ENCODE measurements around the gene EFCAB6.

DNA sequence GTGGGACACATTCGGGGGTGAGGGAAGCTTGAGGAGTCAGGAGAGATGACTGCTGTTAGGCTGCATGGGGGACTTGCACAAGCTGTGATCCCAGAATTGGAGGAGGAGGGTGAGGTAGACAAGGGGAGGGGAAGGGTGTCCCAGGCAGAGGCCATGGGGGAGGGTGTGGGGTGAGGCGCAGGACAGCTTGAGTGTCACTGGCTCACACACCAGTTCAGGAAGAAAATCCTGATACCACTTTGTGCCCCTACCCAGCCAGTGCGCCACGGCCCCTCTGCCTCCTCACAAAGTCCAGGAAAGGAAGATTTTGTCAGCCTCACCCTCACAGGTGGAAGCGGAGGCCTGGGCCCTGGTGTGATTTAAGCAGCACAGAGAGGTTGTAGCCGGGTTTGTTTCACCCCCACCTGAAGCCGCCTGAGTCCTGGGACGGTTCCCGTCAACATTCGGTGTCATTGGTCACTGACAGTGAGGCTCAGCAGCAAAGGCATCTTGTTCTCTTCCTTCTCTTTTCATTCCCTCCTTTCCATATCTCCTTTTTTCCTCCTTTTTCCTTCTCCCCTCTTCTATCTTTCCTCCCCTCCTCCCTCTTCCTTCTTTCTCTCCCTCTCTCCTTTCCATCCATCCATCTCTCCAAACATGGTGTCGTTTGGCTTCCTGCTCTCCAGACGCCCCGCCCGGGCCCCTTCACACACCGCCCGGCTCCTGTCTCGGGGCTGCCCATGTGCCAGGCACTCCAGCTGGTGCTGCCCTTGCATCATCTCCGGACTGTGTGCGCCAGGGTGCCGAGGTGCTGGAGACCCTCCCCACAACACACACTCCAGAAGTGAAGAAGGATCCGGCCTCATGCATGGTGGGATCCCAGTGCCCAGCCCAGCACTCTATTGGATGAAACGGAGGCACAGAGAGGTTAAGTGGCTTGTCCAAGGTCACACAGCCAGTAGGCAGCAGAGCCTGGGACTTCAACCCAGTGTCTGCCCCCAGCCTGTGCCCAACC, 311.0 kb downstream of the EFCAB6 start:
- TF ChIP-seq, protein P1, sequence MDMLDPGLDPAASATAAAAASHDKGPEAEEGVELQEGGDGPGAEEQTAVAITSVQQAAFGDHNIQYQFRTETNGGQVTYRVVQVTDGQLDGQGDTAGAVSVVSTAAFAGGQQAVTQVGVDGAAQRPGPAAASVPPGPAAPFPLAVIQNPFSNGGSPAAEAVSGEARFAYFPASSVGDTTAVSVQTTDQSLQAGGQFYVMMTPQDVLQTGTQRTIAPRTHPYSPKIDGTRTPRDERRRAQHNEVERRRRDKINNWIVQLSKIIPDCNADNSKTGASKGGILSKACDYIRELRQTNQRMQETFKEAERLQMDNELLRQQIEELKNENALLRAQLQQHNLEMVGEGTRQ (IDR thresholded peaks at IDR 0.05; ENCODE audit: low read depth, low read length), result no peak
- TF ChIP-seq POLR2A (IDR thresholded peaks at IDR 0.05; ENCODE audit: low read depth, low read length) (no peak), FOS (IDR thresholded peaks at IDR 0.05; ENCODE audit: low read depth, low read length) (no peak), RFX5 (IDR thresholded peaks at IDR 0.05; ENCODE audit: low read depth, low read length) (no peak), MAFK (IDR thresholded peaks at IDR 0.05; ENCODE audit: low read depth, low read length) (no peak), BHLHE40 (IDR thresholded peaks at IDR 0.05; ENCODE audit: low read depth, low read length) (no peak), CEBPB (IDR thresholded peaks at IDR 0.05; ENCODE audit: low read depth, low read length) (no peak), SMC3 (IDR thresholded peaks at IDR 0.05; ENCODE audit: low read depth, low read length) (no peak), RAD21 (IDR thresholded peaks at IDR 0.05; ENCODE audit: low read length) (no peak), MXI1 (IDR thresholded peaks at IDR 0.05; ENCODE audit: borderline replicate concordance, low read depth, low read length) (no peak), NFE2L2 (IDR thresholded peaks at IDR 0.05; ENCODE audit: low read depth, low read length) (no peak), RCOR1 (IDR thresholded peaks at IDR 0.05; ENCODE audit: insufficient replicate concordance, low read length) (no peak), MAZ (IDR thresholded peaks at IDR 0.05; ENCODE audit: borderline replicate concordance, low read depth, low read length) (no peak)
- TF ChIP-seq, protein P2, sequence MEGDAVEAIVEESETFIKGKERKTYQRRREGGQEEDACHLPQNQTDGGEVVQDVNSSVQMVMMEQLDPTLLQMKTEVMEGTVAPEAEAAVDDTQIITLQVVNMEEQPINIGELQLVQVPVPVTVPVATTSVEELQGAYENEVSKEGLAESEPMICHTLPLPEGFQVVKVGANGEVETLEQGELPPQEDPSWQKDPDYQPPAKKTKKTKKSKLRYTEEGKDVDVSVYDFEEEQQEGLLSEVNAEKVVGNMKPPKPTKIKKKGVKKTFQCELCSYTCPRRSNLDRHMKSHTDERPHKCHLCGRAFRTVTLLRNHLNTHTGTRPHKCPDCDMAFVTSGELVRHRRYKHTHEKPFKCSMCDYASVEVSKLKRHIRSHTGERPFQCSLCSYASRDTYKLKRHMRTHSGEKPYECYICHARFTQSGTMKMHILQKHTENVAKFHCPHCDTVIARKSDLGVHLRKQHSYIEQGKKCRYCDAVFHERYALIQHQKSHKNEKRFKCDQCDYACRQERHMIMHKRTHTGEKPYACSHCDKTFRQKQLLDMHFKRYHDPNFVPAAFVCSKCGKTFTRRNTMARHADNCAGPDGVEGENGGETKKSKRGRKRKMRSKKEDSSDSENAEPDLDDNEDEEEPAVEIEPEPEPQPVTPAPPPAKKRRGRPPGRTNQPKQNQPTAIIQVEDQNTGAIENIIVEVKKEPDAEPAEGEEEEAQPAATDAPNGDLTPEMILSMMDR (conservative IDR thresholded peaks at IDR 0.05; ENCODE audit: low read depth, low read length), result no peak
